D721Med (cell line): Measurements from ENCODE around the gene AGAP1.

Experiments used
- DNase-seq: peaks from one replicate; pipeline ENCODE4 v3.0.0; 2011; ENCODE audit warnings: low spot score; ENCODE audit not compliant: insufficient read length
- FAIRE-seq: peaks from 2 replicates; lab custom pipeline; 2011; peaks lifted over from hg19 to GRCh38; lab: Jason Lieb, UNC
- TF ChIP-seq, protein P1 (sequence below): IDR thresholded peaks from 2 replicates; pipeline ENCODE4 v1.5.1; 2012; ENCODE audit warnings: mild to moderate bottlenecking, control low read depth; ENCODE audit not compliant: insufficient read depth; ENCODE audit errors: missing control alignments

The AGAP1 gene

GRCh38 chr2:235493775-235494715 is at the start of gene AGAP1:
Gene AGAP1 (plus strand): TSS chr2:235494043.
- TF ChIP-seq, protein P1, sequence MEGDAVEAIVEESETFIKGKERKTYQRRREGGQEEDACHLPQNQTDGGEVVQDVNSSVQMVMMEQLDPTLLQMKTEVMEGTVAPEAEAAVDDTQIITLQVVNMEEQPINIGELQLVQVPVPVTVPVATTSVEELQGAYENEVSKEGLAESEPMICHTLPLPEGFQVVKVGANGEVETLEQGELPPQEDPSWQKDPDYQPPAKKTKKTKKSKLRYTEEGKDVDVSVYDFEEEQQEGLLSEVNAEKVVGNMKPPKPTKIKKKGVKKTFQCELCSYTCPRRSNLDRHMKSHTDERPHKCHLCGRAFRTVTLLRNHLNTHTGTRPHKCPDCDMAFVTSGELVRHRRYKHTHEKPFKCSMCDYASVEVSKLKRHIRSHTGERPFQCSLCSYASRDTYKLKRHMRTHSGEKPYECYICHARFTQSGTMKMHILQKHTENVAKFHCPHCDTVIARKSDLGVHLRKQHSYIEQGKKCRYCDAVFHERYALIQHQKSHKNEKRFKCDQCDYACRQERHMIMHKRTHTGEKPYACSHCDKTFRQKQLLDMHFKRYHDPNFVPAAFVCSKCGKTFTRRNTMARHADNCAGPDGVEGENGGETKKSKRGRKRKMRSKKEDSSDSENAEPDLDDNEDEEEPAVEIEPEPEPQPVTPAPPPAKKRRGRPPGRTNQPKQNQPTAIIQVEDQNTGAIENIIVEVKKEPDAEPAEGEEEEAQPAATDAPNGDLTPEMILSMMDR, result no peak
- DNase-seq, result peak; percentile 74
- no peak for FAIRE-seq

DNA sequence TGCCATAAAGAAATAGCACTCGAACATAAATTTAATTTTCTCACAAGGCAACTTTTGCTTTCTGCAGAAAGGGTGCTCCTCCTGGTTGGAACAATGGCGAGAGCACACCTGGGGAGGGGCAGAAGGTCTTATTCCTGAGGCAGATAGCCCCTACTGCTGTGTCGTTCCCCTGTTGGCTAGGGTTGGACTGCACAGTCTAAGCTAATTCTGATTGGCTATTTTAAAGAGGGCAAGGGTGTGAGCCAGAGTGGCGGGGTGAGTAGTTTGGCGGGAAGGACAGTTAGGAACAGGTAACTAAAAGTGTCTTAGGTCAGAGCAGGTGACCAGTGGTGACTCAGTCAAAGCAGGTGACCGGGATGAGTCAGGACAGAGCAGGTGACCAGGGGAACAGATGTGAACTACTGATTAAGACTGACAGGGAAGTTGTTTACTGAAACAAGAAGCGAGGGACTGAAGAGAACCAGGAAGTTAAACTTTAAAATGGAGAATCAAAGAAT is 49.7 kb upstream of the AGAP1 start:
- FAIRE-seq (no peak), DNase-seq (no peak)
- TF ChIP-seq, protein P1, result no peak

DNA sequence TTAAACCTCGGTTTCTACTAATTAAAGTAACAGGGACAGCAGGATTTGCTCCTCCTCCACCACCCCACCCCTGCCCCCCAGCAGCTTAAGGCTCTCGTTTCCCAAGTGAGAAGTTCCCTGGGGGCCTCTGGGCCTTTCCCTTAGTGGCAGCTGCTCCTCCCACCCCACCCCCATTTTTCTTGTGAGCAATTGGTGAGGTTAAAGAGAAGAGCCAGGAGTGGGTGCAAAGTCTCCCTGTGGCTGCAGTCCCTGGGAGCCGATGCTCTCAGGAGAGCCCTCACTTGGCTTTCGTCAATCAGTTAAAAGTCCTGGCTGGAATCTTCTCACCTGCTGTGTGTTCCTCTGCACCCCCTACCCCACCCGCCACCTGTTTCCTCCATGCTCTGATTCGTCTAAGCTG is 48.7 kb upstream of the AGAP1 start:
- peak; percentile 27 for DNase-seq
- TF ChIP-seq, protein P1, result no peak
- FAIRE-seq, result no peak

DNA sequence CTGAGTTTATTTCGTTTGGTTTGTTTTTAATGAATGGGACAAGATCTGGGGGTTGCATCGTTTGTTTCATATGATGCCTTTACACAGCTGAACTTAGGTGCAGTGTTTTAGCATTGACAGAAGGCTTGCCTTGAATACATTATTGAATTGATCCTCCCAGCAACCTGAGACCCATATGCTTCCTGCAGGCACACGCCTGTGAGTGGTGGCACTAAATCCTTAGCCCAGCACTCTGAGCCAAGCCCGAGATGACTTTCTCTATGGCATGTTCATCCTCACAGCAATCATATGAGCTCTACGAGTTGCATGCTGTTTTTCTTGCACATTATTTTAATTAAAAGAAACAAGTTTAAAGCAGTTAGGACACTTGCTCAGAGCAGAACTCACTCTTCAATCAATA is 47.8 kb upstream of the AGAP1 start:
- DNase-seq (no peak), FAIRE-seq (peak; percentile 46)
- TF ChIP-seq, protein P1, result no peak

DNA sequence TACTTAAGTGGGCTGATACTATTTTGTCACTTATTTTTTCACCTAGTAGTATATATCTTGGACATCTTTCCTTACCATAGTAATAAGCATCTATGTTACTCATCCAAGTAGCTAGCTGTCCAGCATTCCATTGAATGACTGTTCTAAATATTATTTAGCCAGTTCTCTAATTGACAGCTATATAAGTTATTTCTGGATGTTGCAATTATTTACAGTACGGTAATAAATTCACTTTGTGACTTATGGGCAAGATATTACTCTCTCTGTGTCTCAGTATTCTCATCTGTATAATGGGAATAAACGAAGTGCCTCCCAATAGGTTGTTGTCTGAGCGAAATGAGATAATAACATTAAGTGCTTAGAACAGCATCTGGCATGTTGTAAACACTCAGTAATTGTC is 46.6 kb upstream of the AGAP1 start:
- no peak for DNase-seq
- FAIRE-seq, result no peak
- TF ChIP-seq, protein P1, result no peak

DNA sequence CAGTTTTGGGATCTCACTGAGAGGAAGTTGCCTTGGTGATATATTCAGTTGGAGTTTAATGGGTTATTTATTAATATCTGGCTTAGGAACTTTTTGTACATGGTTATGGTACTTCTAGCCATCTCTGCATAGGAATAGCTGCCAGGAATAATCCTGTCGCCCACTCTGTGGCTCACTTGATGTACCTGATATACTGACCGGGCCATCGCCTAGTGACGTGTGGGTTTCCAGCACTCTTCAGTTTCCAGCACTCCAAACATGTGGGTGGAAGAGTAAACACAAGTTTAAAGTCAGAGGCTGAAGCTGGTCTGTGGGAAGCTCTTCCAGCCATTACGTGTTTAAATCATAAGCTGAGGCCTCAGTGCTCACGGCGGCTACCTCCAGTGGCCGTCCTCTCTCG is 44.3 kb upstream of the AGAP1 start:
- TF ChIP-seq, protein P1, result no peak
- FAIRE-seq (no peak), DNase-seq (no peak)
